Left cardiac atrium (tissue), 4 donors: ENCODE results near the gene WNT10A. TPM values are rescaled to one million over a fixed set of nuclear protein-coding genes. Genes with fewer than 3 reads are reported as not detected.

Source experiments
- ATAC-seq, 2 donors: fragments of 200-7000 bp; cut with Tn5 transposase; one replicate each; pipeline ENCODE4 v1.9.1; 2020; ENCODE audit warnings: mild to moderate bottlenecking in 2 of 2, moderate library complexity in 2 of 2
- DNase-seq: peaks from one replicate; pipeline ENCODE4 v3.0.0-alpha.2; 2020
- intact Hi-C, 2 donors: fragments of 100-400 bp; cut with DNase I; formaldehyde crosslinking; loops; one replicate each; pipeline versions ENCODE4 v1.14.1 to v1.15.1; 2022 to 2023
- total RNA-seq, 2 donors: library from RNA; stranded (reverse); fragmentation: NEBNext Ultra II Directional; extraction: Animal tissue kit (Norgen Biotek cat#: 25700); gene quantifications; one replicate each; pipeline ENCODE4 v1.2.1, GENCODE V29; 2021
- donor health status: DM: no; HTN: yes; CAD: no.
- donor health status: DM: no; HTN: yes; CAD: no; lungs with severe emphysema.
- donor health status: DM: yes; HTN: yes; CAD: no.
- donor health status: Dilated cardiomyopathy.

Gene WNT10A
- total RNA-seq, 2 donors from 2014 or later = 0.52 TPM; not detected in 1

DNA sequence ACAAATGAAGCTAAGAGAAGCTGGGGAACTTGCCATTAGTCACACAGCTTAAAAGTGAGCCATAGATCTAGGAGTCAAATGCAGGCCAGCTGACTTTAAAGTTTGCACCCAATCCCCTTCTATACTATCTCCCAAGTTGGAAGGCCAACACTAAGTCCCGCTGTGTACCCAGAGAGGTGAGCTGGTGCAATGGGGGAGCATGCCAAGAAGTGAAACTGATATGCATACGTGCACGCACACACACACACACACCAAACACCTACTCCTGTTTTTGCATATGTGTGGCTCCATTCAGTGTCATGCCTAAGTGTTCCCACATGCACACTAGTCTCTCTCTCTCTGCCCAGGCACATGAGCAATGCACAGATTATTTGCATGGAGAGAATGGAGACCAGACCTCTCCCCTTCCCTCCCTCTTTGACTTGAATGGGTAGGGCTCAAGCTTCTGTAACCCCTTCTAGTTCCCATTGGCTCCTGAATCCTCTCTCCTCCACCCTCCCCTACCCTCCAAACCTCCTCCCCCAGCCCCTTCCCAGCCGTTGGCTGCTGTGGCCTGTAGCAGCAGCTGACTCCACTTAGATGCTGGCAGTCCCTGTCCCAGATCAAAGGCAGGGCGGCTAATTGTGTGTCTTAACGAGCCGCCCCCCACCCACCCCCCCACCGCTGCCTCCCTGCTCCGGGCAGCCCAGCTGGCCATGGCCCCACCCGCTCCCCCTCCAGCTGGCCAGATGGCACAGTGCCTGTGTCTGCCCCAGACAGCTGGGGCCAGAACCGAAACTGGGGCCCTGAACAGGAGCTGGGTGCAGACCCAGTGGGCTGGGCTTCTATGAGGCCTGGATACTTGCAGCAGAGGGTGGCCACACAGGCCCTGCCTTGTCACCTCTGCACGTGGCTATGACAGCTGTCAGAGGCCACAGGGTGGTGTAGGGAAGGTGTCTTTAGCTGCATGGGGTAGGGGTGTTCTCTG is 5.6 kb downstream of the WNT10A start:
- no peak for DNase-seq
- intact Hi-C loops = no loop called here
- no peak for ATAC-seq

DNA sequence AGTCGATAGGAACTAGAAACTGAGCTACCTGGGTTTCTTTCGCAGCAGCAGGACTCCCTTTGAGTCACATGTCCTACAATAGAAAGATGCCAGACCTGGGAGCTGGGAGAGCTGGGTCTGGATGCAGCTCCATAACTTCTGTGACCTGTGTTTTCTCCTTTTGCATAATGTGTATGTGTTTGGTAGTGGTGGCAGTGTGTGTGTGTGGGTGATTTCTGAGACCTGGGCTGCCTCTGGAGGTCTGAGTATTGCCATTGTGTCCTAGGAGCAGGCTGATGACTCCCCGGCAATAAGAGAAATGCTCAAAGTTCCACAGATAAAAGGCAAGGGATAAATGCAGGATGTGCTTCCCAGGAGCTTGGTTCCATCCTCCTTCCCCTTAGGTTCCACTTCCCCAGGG is 6.4 kb downstream of the WNT10A start:
- DNase-seq = no peak
- intact Hi-C loops = no loop called here
- ATAC-seq = no peak

DNA sequence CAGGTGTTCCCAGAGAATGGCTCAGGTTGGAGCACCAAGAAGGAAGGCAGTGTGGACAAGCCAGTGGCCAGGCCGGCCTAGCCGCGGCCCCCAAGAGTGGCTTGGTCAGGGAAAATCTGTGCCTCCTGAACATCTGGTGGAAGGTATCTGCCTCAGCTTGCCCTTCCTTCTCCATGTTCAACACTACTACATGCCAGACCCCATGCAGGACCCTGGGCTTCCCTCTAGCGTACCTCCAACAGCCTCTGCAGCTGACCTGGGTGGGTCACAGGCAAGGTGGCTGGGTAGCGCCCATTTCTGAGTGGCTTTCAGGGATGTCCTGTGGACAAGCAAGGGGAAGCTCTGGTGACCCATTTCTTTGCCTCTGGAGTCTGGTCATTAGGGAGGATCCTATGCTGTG is 7.7 kb downstream of the WNT10A start:
- DNase-seq (no peak), ATAC-seq (no peak)
- intact Hi-C loops = no loop called here

DNA sequence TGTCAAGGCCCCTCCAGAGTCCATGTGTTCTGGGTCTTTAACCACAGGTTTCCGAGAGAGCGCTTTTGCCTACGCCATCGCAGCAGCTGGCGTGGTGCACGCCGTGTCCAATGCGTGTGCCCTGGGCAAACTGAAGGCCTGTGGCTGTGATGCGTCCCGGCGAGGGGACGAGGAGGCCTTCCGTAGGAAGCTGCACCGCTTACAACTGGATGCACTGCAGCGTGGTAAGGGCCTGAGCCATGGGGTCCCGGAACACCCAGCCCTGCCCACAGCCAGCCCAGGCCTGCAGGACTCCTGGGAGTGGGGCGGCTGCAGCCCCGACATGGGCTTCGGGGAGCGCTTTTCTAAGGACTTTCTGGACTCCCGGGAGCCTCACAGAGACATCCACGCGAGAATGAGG is 9.3 kb downstream of the WNT10A start:
- intact Hi-C loops = no loop called here
- ATAC-seq = no peak
- no peak for DNase-seq

DNA sequence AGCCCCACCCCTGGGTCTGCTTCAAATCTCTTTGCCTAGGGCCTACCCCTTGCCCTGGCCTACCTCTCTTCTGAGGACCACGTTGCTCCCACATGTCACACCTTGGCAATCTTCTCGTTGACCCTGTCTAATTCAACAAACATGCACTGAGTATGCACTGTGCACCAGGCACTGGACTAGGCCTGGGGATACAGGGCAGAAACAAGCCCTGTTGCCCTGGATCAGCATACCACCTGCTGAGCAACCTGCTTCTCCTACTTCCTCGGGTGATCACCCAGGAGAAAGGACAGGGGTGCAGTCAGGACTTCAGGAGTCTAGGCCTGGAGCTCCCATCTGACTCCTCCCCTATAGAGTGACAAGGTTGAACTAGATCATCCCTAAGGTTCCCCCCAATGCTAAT is 9.7 kb downstream of the WNT10A start:
- ATAC-seq (no peak), DNase-seq (no peak)
- intact Hi-C loops = no loop called here

DNA sequence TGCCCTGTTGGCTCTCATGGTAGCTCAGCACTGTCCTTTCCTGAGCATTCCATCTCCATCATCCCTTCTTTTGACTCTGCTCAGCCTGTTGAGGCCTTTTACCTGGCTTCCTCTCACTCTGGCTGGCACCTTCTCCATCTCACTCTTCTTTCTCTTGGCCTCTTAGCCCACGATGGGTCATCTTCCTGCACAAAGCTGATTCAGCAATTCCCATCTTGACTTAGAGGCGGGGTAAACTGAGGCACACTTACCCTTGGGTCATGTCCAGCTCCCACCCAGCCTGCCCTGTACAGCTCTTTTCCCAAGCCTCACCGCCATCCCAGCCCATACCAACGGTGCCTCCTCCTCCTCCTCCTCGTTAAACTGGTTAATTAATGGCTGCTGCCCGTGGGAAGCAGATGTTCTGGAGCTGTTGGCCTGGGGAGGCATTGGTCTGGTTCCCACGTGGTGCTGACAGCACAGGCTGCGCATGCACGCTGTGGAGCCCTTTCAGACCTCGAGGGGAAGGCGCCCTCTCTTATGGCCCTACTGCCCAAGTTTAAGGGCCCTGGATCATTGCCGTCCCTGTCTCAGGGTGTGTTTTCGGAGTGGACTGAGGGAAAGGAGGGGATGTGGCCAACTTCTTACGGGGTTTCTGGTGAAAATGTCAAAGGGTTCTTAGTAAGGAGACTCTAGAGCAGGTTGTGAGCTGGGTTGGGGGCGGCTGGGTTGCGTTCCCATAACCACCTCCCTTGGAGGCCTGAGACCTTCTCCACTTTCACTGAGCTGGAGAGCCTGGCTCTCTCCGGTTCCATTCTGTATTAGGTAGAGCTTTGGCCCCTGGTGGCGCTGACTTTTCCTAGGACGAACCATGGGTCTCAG is 10.9 kb downstream of the WNT10A start:
- intact Hi-C loops = no loop called here

DNA sequence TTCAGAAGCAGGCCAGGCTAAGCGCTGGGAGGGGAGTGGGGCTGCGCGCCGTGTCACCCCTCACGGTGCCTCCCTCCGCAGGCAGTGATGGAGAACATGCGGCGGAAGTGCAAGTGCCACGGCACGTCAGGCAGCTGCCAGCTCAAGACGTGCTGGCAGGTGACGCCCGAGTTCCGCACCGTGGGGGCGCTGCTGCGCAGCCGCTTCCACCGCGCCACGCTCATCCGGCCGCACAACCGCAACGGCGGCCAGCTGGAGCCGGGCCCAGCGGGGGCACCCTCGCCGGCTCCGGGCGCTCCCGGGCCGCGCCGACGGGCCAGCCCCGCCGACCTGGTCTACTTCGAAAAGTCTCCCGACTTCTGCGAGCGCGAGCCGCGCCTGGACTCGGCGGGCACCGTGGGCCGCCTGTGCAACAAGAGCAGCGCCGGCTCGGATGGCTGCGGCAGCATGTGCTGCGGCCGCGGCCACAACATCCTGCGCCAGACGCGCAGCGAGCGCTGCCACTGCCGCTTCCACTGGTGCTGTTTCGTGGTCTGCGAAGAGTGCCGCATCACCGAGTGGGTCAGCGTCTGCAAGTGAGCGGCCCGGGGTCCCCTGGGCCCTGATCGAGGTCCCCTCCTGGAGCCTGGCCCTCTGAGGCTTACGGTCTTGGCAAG is 12.2 kb downstream of the WNT10A start:
- ATAC-seq = peak; percentile 71 to 72
- DNase-seq = peak; percentile 72
- intact Hi-C loops = no loop called here

More for the DNA sequence above, 10.9 kb downstream of the WNT10A start:
- DNase-seq (no peak), ATAC-seq (no peak)

DNA sequence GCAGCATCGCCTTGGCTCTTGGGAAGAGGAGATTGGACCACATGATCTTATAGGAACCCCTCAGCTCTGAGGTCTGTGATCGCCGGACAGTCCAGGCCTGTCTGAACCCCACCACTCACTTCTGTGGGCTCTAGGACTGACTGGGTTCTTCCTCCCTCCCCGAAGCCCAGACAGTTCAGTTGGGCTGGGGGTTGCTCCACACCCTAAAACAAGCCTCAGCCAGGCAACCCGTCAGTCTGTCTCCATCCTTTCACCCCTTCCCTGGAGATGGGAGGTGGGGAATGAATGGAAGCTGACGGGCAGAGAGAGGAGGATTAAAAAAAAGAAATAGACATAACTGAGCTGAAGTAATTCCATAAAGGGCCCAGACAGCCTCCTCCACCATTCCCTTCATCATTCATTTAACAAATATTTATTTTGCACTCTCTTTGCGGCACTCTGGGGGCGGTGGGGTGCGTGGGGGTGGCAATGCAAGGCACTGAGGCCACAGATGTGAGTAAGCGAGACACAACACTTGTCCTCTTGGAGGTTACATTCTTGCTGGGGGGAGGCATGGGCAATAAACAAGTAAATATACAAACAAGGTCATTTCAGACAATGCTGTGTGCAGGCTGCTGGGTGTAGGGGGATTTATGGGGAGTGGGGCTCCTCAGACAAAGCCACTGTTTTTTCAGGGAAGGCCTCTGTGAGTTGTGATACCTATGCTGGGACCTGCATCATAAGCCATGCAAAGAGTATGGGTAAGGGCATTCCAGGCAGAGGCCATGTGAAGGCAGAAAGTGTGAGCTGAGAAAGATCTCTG is 12.9 kb downstream of the WNT10A start:
- DNase-seq = no peak
- ATAC-seq = no peak
- intact Hi-C loops = no loop called here

DNA sequence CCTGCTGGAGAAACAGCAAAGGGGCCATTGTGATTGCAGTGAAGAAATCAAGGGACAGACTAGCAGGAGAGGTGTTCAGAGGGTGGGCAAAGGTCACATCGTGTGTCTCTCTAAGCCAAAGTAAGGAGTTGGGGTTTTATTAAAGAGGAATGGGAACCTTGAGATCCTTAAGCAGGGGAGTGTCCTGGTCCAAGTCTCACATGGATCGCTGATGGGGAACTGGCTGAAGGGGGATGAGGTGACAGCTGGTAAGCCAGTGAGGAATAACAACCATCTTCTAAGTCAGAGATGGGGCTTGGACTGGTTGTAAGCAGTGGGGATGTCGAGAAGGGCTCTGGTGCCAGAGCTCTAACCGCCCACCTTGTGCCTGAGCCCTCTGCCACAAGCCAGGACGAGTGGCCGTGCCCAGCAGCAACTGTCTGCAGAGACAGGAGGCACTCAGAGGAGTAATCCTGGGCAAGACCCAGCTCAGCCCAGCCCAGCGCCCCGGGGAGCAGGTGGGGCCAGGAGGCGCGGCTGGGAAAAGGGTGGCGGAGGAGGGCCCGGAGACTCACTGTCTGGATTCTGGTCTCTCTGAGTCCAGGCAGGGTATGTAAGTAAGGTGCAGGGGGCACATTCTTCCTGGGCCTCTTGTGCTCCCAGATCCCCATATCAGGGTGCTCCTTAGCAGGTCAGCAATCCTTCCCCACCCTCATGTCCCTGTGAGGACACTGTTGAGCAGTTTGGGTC is 13.7 kb downstream of the WNT10A start:
- no peak for ATAC-seq
- intact Hi-C loops = no loop called here
- no peak for DNase-seq

DNA sequence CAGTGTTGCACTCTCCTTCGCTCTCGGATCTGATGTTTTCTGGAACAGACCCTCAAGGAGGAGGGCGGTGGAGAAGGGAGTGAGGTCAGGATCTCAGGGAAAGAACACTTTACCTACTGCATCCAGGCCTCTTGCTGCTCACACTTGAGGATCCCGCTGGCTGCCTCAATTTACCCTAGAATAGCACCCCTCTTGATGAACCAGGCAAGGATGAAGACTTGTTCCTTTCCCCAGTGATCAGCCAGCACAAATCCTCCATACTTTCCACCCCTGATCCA is 14.2 kb downstream of the WNT10A start:
- intact Hi-C loops = no loop called here

DNA sequence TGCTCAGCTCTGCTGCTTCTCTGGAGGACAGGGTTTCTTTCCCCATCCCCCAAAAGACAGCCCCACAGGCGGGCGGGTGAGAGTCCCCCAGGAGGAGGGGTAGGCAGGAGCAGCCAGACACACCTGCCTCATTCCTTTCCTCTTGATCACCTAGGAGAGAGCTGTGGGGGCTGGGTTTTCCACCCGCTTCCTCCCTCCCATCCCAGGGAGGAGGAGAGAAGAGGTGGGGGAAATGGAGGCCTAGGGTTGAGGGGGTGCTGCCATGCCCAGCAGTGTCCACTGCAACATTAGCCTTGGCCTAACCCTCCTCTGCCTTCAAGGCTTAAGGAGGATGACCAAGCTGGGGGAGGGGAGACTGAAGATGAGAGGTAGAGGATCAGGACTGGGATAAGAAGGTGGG is 14.7 kb downstream of the WNT10A start:
- intact Hi-C loops = no loop called here
- no peak for DNase-seq
- no peak for ATAC-seq

More for the DNA sequence above, 14.2 kb downstream of the WNT10A start:
- no peak for ATAC-seq
- DNase-seq = no peak

DNA sequence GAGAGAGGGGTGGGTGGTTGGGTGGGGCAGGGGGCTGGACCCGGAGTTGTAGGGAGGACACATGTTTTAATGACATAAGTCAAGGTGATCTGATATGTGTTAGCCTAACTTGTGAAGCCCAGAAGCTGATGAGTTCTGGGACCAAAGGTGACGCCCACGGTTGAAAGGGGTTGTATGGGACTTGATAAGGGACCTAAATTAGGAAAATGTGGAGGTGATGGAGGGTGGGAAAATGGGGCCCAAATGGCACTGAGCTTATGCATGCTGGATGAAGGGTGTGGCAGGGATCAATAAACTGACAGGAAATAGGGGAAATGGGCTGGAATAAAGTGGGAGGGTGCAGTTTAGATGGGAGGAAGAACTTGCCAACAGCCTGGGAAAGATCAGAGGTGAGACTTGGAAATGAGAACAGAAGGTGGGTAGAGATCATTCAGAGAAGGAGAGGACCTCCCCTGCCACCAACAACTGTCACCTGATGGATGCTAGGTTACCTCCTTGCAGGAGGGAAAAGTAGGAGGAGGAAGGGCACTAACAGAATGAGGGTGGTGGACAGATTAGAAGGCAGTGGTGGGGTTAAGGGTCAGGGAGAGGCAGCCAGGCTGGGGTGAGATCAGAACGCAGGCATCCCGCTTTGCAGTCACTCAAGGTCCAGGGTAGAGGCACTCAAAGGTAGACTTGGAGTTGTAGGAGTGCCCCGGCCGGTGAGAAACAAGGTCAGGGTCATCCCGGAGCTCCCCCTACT is 15.3 kb downstream of the WNT10A start:
- intact Hi-C loops = no loop called here
- DNase-seq (no peak), ATAC-seq (no peak)

DNA sequence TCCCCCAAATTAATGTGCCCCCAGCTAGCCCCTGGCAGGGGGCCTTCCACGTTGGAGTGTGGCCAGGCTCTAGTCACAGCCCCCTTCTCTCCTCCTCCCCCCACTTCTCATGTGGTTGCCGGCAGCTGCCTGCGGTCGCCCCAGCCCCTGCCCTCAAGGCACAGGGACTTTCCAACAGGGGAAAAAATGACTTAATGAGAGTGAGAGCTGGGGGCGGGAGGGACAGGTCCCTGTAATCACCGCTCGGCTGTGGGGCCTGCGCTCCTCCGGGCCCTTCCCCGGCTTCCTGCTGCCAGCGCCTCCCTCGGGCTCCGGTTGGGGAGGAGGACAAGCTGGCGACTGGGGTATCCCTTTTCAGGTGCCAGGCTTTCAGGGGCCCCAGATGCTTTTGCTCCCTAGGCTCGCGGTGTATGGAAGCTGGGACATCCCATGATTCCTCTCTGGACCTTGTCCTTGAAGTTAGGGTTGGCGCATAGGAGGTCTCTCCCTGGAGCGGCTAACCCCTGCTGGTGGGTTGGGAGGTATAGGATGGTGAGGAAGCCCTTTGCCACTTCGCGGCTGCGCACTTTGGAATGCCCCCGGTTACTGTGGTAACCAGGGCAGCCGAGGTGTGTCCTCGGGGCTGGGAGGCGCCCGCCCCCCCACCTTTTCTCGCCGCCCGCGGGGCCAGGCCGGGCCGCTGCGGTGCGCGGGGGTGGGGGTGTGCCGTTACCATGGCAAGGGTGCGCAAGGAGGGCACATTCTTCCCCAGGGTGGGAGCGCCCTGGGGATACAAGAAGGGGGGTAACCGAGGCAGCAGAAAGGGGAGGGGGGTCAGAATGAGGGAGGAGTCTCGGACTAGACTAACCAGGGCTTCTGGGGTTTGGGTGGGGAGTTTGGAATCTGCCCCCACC is 16.1 kb downstream of the WNT10A start:
- intact Hi-C loops = no loop called here
- DNase-seq = no peak
- peak; percentile 16 to 33 for ATAC-seq

DNA sequence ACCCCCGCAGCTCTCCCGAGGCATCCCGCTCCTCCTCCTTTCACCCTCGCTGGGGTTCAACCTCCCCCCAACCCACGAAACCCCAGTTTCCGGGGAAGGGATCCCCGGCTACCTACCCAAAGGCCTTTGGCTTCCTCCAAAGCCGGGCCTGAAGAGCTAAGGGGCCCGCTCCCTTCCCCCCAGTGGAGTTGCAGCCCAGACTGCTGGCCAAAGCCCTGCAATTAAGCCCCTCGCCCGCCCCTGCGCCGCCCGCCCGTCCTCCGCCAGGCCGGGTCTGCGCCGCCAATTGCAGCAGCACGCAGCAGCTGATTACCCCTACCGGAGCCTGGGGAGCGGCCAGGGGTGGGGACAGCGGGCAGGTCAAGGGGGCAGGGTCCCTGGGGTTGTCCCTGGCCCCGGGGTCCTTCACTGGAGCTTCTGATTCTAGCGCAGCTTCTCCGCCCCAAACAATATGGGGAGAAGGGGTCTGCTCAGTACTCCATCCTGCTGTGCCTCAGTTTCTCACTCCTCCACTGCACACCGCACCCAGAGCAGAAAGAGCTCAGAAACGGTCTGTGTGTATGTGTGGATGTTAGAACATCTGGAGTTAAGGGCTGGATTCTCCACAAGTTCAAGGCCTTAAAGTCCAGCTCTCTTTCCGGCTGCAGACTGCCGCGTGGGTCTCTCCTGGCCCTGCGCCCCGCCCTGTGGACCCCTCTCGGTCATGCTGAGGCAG is 16.9 kb downstream of the WNT10A start:
- ATAC-seq (peak in 1 of 2 donors; percentile 4), DNase-seq (no peak)
- intact Hi-C loops = no loop called here

DNA sequence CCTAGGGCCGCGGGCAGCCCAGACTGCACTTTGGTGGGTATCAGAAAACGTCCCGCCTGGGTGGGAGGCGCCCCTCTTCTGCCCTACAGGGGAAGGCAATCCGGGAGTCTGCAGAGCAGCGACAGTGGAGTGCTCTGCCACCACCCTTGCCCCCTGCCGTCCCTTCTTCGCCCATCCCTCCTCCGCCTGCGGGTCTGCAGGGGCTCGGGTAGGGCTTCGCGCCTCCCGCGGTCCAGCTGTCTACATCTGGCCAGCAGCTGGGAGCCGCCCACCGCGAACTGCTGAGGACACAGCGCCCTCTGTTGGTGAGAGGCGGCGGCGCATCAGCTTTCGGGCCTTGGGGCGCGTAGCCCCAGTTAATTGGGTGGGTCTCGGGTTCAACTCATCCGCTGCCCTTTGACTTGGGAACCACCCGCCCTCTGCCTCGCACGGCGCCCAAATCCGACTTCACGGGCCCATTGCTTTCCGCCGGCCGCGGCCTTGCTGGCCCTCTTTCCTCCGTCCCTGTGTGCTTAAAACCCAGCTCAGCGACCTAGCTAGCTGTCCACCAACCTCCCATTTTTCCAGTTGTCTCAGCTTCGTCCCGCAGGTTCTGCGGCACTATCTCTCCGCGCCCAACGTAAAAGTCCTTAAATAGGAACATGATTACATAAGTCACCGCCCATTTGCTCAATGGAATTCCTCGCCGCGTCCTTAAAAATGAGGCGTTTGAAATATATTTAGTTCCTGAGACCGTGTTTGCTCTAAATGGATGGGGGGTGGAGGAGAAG is 17.6 kb downstream of the WNT10A start:
- intact Hi-C loops = no loop called here
- peak; percentile 80 to 83 for ATAC-seq
- DNase-seq = peak; percentile 79
